MV-4-11 (cell line): ENCODE data around the gene TMEM145.
"Not testable (repeated sequence)": the region's sequence is repeated elsewhere in the genome, so short reads cannot be mapped to it uniquely, and the experiment has no call there.

Source experiments
- DNase-seq: peaks from one replicate; lab custom pipeline; 2025; lab: John Stamatoyannopoulos, UW

Gene TMEM145

GRCh38 chr19:42313096-42313839 lies at the start of gene TMEM145:
Gene TMEM145 (plus strand): TSS chr19:42313309. CDS start chr19:42313377, 68 bp downstream.
- DNase-seq = peak; percentile 46

GRCh38 chr19:42266105-42266504 lies 47.0 kb upstream of the TMEM145 start:
- DNase-seq = not testable (repeated sequence)

GRCh38 chr19:42266928-42267603 lies 46.0 kb upstream of the TMEM145 start:
- not testable (repeated sequence) for DNase-seq

- DNase-seq = no peak
Measured at GRCh38 chr19:42267644-42268141, 45.4 kb upstream of the TMEM145 start.

- DNase-seq = peak; percentile 100
Measured at GRCh38 chr19:42268142-42268703, 44.9 kb upstream of the TMEM145 start.

- peak; percentile 100 for DNase-seq
Measured at GRCh38 chr19:42268704-42269477, 44.2 kb upstream of the TMEM145 start, which contains the start of gene CIC. Gene CIC (plus strand): TSS chr19:42269252. CDS start chr19:42271784, 2,532 bp downstream.

- DNase-seq = no peak
Measured at GRCh38 chr19:42269478-42270345, 43.4 kb upstream of the TMEM145 start.

- peak; percentile 79 for DNase-seq
Measured at GRCh38 chr19:42270346-42271044, 42.6 kb upstream of the TMEM145 start.

- DNase-seq = no peak
Measured at GRCh38 chr19:42271045-42271419, 42.1 kb upstream of the TMEM145 start.

GRCh38 chr19:42271861-42272534 lies 41.1 kb upstream of the TMEM145 start:
- no peak for DNase-seq

- no peak for DNase-seq
Measured at GRCh38 chr19:42272535-42272897, 40.6 kb upstream of the TMEM145 start.

- no peak for DNase-seq
Measured at GRCh38 chr19:42272989-42273406, 40.1 kb upstream of the TMEM145 start.

GRCh38 chr19:42273407-42274064 lies 39.6 kb upstream of the TMEM145 start:
- no peak for DNase-seq

- DNase-seq = no peak
Measured at GRCh38 chr19:42274065-42274682, 38.9 kb upstream of the TMEM145 start.

GRCh38 chr19:42275103-42275502 lies 38.0 kb upstream of the TMEM145 start:
- DNase-seq = no peak

GRCh38 chr19:42275517-42275916 lies 37.6 kb upstream of the TMEM145 start:
- no peak for DNase-seq

- no peak for DNase-seq
Measured at GRCh38 chr19:42276284-42276683, 36.8 kb upstream of the TMEM145 start.

- DNase-seq = no peak
Measured at GRCh38 chr19:42276821-42277220, 36.3 kb upstream of the TMEM145 start.
